ENCODE data around the gene KLHL13.

- TF ChIP-seq EZH2 (IDR thresholded peaks at IDR 0.05; ENCODE audit: insufficient read depth, poor library complexity, severe bottlenecking) (no peak), EZH2phosphoT487 (IDR thresholded peaks at IDR 0.05; ENCODE audit: insufficient read depth, low read depth) (no peak)
Observed at GRCh38 chrX:117972711-117973109, 143.9 kb downstream of the KLHL13 start.
